Activated CD8-positive, alpha-beta T cell treated with anti-CD3 and anti-CD28 coated beads for 36 hours (primary cell): ENCODE results near the gene MUC6. TPM values are rescaled to one million over a fixed set of nuclear protein-coding genes. Genes with fewer than 3 reads are reported as not detected.

Experiments
- ATAC-seq: fragments of 200-7000 bp; cut with Tn5 transposase; one replicate; pipeline ENCODE4 v1.10.0; 2021; ENCODE audit warnings: mild to moderate bottlenecking, moderate library complexity
- CTCF ChIA-PET: fragments of 350-600 bp; sonication (Branson Sonifier 250); formaldehyde crosslinking; loops from one replicate; lab custom pipeline; 2021; ENCODE audit warnings: antibody characterized with exemption; lab: Charles Lee
- POLR2A ChIA-PET: fragments of 350-600 bp; sonication (Branson Sonifier 250); formaldehyde crosslinking; loops from one replicate; lab custom pipeline; 2021; ENCODE audit warnings: antibody characterized with exemption; lab: Charles Lee
- DNase-seq: peaks from one replicate; pipeline ENCODE4 v3.0.0-alpha.2; 2020
- H3K27ac Mint-ChIP-seq: one replicate; pipeline ENCODE4 v1.8.0; 2021; ENCODE audit warnings: mild to moderate bottlenecking, mixed read lengths
- H3K27me3 Mint-ChIP-seq: one replicate; pipeline ENCODE4 v1.8.0; 2021; ENCODE audit warnings: mixed read lengths
- H3K36me3 Mint-ChIP-seq: one replicate; pipeline ENCODE4 v1.8.0; 2021; ENCODE audit warnings: low read depth, mixed read lengths
- H3K4me1 Mint-ChIP-seq: one replicate; pipeline ENCODE4 v1.8.0; 2021; ENCODE audit warnings: low read depth, mixed read lengths
- H3K4me3 Mint-ChIP-seq: one replicate; pipeline ENCODE4 v1.8.0; 2021; ENCODE audit warnings: mild to moderate bottlenecking, moderate library complexity, mixed read lengths
- H3K9me3 Mint-ChIP-seq: one replicate; pipeline ENCODE4 v1.8.0; 2021; ENCODE audit warnings: mixed read lengths
- intact Hi-C: fragments of 100-400 bp; cut with micrococcal nuclease; formaldehyde crosslinking; loops from one replicate; pipeline ENCODE4 v1.10.0; 2022
- total RNA-seq, 2 experiments: library from RNA; stranded (reverse); gene quantifications; one replicate each; pipeline ENCODE4 v1.2.3, GENCODE V29; 2021
- TF ChIP-seq, protein P1 (sequence below): fragments of 200-600 bp; IDR thresholded peaks from one replicate; pipeline ENCODE4 v1.8.0; 2022; ENCODE audit warnings: antibody characterized with exemption, mild to moderate bottlenecking

Gene MUC6
- total RNA-seq, 2 experiments from 2014 or later, result not detected

DNA sequence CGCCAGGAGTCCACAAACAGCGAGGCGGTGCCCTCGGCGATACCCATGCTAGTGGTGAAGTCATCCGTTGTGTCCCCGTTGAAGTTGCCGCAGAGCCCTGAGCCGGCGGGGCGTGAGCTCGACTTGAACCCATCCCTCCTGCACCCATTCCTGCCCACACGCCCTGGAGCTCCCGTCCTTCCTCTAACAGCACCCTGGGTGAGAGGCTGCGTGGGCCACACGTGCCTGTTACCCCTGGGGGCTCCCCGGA is 8.3 kb downstream of the MUC6 start:
- DNase-seq (no peak), ATAC-seq (no peak)
- Mint-ChIP-seq H3K9me3 (no peaks in the 10 kb centered on the region), H3K4me1 (no peaks in the 10 kb centered on the region), H3K4me3 (no peak overlapping the region), H3K27ac (no peak overlapping the region), H3K27me3 (no peaks in the 10 kb centered on the region), H3K36me3 (no peaks in the 10 kb centered on the region)
- ChIA-PET POLR2A (no interaction called here), CTCF (no interaction called here)
- TF ChIP-seq, protein P1, sequence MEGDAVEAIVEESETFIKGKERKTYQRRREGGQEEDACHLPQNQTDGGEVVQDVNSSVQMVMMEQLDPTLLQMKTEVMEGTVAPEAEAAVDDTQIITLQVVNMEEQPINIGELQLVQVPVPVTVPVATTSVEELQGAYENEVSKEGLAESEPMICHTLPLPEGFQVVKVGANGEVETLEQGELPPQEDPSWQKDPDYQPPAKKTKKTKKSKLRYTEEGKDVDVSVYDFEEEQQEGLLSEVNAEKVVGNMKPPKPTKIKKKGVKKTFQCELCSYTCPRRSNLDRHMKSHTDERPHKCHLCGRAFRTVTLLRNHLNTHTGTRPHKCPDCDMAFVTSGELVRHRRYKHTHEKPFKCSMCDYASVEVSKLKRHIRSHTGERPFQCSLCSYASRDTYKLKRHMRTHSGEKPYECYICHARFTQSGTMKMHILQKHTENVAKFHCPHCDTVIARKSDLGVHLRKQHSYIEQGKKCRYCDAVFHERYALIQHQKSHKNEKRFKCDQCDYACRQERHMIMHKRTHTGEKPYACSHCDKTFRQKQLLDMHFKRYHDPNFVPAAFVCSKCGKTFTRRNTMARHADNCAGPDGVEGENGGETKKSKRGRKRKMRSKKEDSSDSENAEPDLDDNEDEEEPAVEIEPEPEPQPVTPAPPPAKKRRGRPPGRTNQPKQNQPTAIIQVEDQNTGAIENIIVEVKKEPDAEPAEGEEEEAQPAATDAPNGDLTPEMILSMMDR, result no peak
- intact Hi-C loops, result no loop called here

DNA sequence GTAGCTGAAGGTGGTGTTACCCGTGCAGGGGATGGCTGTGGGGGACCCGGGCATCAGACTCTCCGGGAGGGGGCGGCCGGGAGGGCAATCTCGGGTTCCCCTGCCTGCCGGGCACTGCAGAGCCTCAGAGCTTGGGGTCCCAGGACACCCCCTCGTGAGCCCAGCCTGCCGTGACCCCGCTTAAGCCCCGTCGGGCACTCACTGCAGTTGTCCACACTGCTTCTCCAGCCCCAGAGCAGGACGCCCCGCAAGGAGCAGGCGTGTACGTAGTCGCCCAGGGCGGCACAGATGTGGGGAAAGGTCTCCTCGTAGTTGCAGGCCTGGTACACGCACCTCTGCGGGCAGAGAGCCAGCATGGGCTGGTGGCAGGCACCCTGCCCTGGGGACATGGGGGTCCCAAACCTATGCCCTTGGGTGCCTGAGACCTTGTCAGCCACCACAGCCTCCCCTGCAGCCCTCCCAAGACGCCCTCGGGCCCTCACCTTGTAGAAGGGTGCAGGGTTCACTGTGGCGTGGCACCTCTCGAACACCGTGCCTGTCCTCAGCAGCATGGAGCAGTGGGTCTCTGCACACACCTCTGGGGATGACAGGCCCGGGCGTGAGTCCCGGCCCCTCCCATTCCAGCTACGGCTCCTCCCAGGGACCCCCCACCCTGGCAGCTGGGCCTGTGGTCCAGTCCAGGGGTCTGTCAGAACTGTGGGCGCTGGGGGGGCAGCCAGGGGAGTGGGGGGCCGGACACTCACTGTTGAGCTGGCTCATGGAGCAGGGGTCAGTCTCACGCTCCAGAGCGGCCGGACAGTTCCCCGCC is 8.8 kb downstream of the MUC6 start:
- TF ChIP-seq, protein P1, result no peak
- no peak for ATAC-seq

DNA sequence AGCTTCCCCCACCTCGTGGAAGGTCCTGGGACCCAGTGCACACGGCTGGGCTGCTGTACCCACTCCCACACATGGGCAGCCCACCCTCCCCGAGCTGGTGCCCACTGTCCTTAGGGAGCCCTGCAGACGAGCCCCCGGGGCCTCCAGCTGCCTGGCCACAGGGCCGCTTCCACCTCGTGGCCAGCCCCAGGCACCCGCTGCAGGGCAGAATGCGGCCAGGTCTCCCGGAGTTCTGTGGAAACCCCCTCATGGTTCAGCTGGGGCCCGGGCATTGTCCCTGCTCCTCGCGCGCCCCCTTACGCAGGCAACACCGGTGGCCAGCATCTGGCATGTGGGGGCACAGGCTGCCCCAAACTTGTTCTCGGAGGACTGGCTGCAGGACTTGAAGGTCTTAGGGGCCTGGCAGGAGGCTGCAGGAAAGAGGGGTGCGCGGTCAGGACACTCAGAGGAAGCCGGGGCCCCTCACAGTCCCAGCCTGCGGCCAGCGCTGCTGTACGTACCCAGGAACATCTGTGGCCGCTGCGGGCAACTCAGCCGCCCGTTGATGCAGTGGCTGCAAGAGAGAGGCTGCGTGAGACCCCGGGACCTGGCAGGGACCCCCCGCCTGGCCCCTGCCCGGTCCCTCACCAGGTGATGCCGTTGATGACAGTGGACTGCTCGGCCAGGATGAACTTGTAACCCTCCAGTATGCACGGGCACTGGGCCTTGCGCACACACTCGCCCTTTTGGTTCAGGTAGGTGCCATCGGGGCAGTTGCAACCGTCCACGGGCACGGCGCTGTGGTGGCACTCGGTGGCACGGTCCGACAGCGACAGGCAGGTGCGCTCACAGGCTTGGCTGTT is 9.7 kb downstream of the MUC6 start:
- ChIA-PET POLR2A (no interaction called here), CTCF (no interaction called here)
- intact Hi-C loops, result no loop called here
- ATAC-seq (no peak), DNase-seq (no peak)
- Mint-ChIP-seq H3K4me3 (no peak overlapping the region), H3K9me3 (no peaks in the 10 kb centered on the region), H3K4me1 (no peaks in the 10 kb centered on the region), H3K36me3 (no peaks in the 10 kb centered on the region), H3K27ac (no peak overlapping the region), H3K27me3 (no peaks in the 10 kb centered on the region)
- TF ChIP-seq, protein P1, result no peak

More for the DNA sequence above, 8.8 kb downstream of the MUC6 start:
- Mint-ChIP-seq H3K4me1 (no peaks in the 10 kb centered on the region), H3K9me3 (no peaks in the 10 kb centered on the region), H3K36me3 (no peaks in the 10 kb centered on the region), H3K27ac (no peak overlapping the region), H3K4me3 (no peak overlapping the region), H3K27me3 (no peaks in the 10 kb centered on the region)
- ChIA-PET CTCF (no interaction called here), POLR2A (no interaction called here)
- no peak for DNase-seq
- intact Hi-C loops, result no loop called here

DNA sequence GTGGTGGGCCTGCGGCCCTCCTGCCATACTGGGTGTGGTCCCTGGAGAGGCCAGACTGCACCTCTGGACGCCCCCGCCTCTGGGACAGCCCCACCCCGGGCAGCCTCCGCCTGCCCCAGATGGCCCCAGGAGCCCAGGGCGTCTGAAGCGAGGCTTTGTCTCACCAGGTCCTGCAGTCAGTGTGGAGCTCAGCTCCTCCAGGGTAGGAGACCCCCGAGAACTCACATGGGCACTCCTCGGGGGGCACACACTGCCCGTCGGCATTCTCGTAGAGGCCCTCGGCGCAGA is 10.4 kb downstream of the MUC6 start:
- H3K4me3 Mint-ChIP-seq, result no peak overlapping the region
- DNase-seq (no peak), ATAC-seq (no peak)
- intact Hi-C loops, result no loop called here
- no peaks in the 10 kb centered on the region for H3K27me3 Mint-ChIP-seq
- CTCF ChIA-PET, result no interaction called here
- TF ChIP-seq, protein P1, result no peak
- POLR2A ChIA-PET, result no interaction called here
- no peaks in the 10 kb centered on the region for H3K36me3 Mint-ChIP-seq
- H3K27ac Mint-ChIP-seq, result no peak overlapping the region
- H3K4me1 Mint-ChIP-seq, result no peaks in the 10 kb centered on the region
- no peaks in the 10 kb centered on the region for H3K9me3 Mint-ChIP-seq

DNA sequence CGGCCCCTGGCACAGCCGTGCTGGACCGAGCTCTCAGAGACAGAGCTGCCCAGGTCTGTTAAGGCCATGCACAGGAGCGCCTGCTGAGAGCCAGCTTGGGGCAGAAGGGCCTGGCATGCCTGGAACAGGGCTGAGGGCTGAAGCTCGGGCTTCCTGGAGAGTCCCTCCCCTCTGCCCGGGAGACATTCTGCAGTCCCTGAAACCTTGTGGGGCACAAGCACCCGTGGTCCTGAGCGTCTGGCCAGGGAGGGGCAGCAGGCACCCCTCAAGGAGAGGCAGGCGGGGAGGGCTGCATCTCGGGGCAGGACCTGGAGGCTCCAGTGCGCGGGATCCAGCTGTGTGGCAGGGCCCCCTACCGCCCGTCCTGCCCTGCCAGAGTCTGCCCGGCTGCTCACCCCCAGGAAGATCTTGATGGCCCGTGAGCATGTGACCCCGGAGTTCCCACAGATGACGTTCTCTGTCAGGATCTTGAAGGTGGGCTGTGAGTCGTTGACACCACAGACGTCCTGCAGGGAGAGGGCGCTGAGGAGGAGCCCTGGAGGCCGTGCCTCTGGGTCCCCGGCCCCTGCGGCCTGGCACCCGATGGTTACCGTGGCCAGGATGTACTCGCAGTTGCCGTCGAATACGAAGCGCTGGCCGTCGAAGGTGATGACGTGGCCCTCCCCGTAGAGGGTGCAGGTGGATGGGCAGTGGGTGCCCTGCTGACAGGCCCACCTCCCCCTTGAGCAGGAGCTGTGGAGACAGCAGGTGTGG is 10.9 kb downstream of the MUC6 start:
- no peak overlapping the region for H3K27ac Mint-ChIP-seq
- no peak overlapping the region for H3K4me3 Mint-ChIP-seq
- no peaks in the 10 kb centered on the region for H3K36me3 Mint-ChIP-seq
- H3K9me3 Mint-ChIP-seq, result no peaks in the 10 kb centered on the region
- H3K4me1 Mint-ChIP-seq, result no peaks in the 10 kb centered on the region
- intact Hi-C loops, result no loop called here
- TF ChIP-seq, protein P1, result no peak
- POLR2A ChIA-PET, result no interaction called here
- ATAC-seq, result no peak
- no peak for DNase-seq
- H3K27me3 Mint-ChIP-seq, result no peaks in the 10 kb centered on the region
- CTCF ChIA-PET, result no interaction called here
